Stimulated activated naive B cell treated with anti-CD40 and anti-IgM and Interleukin-4, amounts not matched to agents 10 μg/mL and 1 μg/mL and 100 μg/mL, for 72 hours (primary cell): ENCODE measurements around the gene ERMP1.
A peak's percentile ranks its signal among the peaks of the same experiment; 100 is the strongest.
"Not testable (repeated sequence)": the region's sequence is repeated elsewhere in the genome, so short reads cannot be mapped to it uniquely, and the experiment has no call there.

ENCODE experiments used
- ATAC-seq, 2 donors: fragments of 150-1000 bp; cut with Tn5 transposase; replicated peaks; 2 replicates each; pipeline ENCODE4 v1.10.0; 2021; ENCODE audit warnings: moderate library complexity in 1 of 2
- DNase-seq: peaks from one replicate; pipeline ENCODE4 v3.0.0; 2021
- H3K27ac Mint-ChIP-seq: one replicate; pipeline ENCODE4 v1.8.0; 2022; ENCODE audit warnings: mild to moderate bottlenecking, mixed read lengths
- H3K27me3 Mint-ChIP-seq, 2 donors: one replicate each; pipeline ENCODE4 v1.8.0; 2022; ENCODE audit warnings: mixed read lengths in 2 of 2
- H3K36me3 Mint-ChIP-seq, 2 donors: one replicate each; pipeline ENCODE4 v1.8.0; 2022; ENCODE audit warnings: mixed read lengths in 2 of 2, mild to moderate bottlenecking in 1 of 2
- H3K4me1 Mint-ChIP-seq, 2 donors: one replicate each; pipeline ENCODE4 v1.8.0; 2022; ENCODE audit warnings: mixed read lengths in 2 of 2, mild to moderate bottlenecking in 1 of 2
- H3K4me3 Mint-ChIP-seq, 2 donors: one replicate each; pipeline ENCODE4 v1.8.0; 2022; ENCODE audit warnings: mild to moderate bottlenecking in 2 of 2, mixed read lengths in 2 of 2, moderate library complexity in 1 of 2
- H3K9me3 Mint-ChIP-seq, 2 donors: one replicate each; pipeline ENCODE4 v1.8.0; 2022; ENCODE audit warnings: mixed read lengths in 2 of 2, mild to moderate bottlenecking in 1 of 2

The ERMP1 gene

DNA sequence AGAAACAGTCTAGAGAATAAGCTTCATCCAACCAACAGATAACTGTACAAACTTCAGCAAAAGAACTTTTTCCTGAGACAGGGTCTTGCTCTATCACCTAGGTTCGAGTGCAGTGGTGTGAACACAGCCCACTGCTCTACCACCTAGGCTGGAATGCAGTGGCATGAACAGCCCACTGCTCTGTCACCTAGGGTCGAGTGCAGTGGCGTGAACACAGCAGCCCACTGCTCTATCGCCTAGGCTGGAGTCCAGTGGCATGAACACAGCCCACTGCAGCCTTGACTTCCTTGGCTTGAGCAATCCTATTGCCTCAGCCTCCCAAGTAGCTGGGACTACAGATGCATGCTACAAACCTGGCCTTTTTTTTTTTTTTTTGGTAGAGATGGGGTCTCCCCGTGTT, 43.4 kb downstream of the ERMP1 start:
- Mint-ChIP-seq H3K27ac (no peak overlapping the region), H3K9me3 (peaks cover 0 to 2% of the 10 kb centered on the region in 2 donors), H3K36me3 (peaks cover 55 to 76% of the 10 kb centered on the region in 2 donors), H3K4me1 (peaks cover 12 to 26% of the 10 kb centered on the region in 2 donors), H3K27me3 (no peaks in the 10 kb centered on the region), H3K4me3 (no peak overlapping the region)
- DNase-seq, result no peak
- ATAC-seq, result no peak

- Mint-ChIP-seq H3K36me3 (peaks cover 58 to 79% of the 10 kb centered on the region in 2 donors), H3K9me3 (peaks cover 3 to 5% of the 10 kb centered on the region in 2 donors), H3K4me1 (peaks cover 14 to 26% of the 10 kb centered on the region in 2 donors), H3K27me3 (no peaks in the 10 kb centered on the region), H3K27ac (peak overlapping the region; percentile 37), H3K4me3 (no peak overlapping the region)
- DNase-seq (no peak), ATAC-seq (no peak)
Measured at GRCh38 chr9:5787759-5788302, 45.1 kb downstream of the ERMP1 start.

DNA sequence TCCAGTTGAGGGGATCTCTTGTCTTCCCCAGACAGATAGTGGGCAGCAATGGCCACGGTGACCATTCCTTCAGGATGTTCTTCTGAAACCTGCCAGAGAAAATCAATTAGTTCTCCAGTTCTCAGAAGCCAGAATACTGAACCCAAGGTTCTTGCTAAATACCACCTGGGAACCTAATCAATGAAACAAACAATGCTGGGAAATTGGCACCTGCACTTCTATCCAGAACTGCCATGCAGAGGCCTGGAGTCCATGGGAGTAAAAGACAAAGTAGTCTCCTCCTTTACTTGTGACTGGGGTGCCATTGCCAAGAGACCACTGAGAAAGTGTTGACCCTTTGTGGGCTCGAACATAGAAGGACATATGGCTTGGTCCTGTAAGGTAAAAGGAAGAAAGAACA, 45.7 kb downstream of the ERMP1 start:
- Mint-ChIP-seq H3K27me3 (no peaks in the 10 kb centered on the region), H3K4me1 (peaks cover 14 to 26% of the 10 kb centered on the region in 2 donors), H3K9me3 (peaks cover 9 to 10% of the 10 kb centered on the region in 2 donors), H3K4me3 (no peak overlapping the region), H3K27ac (no peak overlapping the region), H3K36me3 (peaks cover 65 to 83% of the 10 kb centered on the region in 2 donors)
- DNase-seq (no peak), ATAC-seq (no peak)

- Mint-ChIP-seq H3K27ac (no peak overlapping the region), H3K4me3 (no peak overlapping the region), H3K9me3 (peaks cover 14 to 15% of the 10 kb centered on the region in 2 donors), H3K4me1 (peaks cover 10 to 24% of the 10 kb centered on the region in 2 donors), H3K36me3 (peaks cover 64 to 83% of the 10 kb centered on the region in 2 donors), H3K27me3 (no peaks in the 10 kb centered on the region)
- no peak for DNase-seq
- peak; percentile 12 to 25 for ATAC-seq
Measured at GRCh38 chr9:5786370-5787127, 46.4 kb downstream of the ERMP1 start.

- Mint-ChIP-seq H3K4me3 (no peak overlapping the region), H3K36me3 (peaks cover 69 to 87% of the 10 kb centered on the region in 2 donors), H3K27me3 (no peaks in the 10 kb centered on the region), H3K4me1 (peaks cover 2 to 6% of the 10 kb centered on the region in 2 donors), H3K27ac (no peak overlapping the region), H3K9me3 (peaks cover 20 to 26% of the 10 kb centered on the region in 2 donors)
- no peak for ATAC-seq
- no peak for DNase-seq
Measured at GRCh38 chr9:5784526-5785315, 48.2 kb downstream of the ERMP1 start.

- DNase-seq, result no peak
- Mint-ChIP-seq H3K27me3 (no peaks in the 10 kb centered on the region), H3K4me3 (no peak overlapping the region), H3K4me1 (peaks cover 2 to 6% of the 10 kb centered on the region in 2 donors), H3K27ac (no peak overlapping the region), H3K36me3 (peaks cover 69 to 88% of the 10 kb centered on the region in 2 donors), H3K9me3 (peaks cover 20 to 26% of the 10 kb centered on the region in 2 donors)
- no peak for ATAC-seq
Measured at GRCh38 chr9:5783982-5784381, 48.9 kb downstream of the ERMP1 start.

- DNase-seq, H3K27ac Mint-ChIP-seq: not testable (repeated sequence)
- peaks cover 21 to 29% of the 10 kb centered on the region in 2 donors for H3K9me3 Mint-ChIP-seq
Measured at GRCh38 chr9:5783420-5783819, 49.5 kb downstream of the ERMP1 start.

GRCh38 chr9:5779705-5780218, 53.2 kb downstream of the ERMP1 start:
- Mint-ChIP-seq H3K36me3 (peaks cover 57 to 78% of the 10 kb centered on the region in 2 donors), H3K9me3 (peaks cover 24 to 33% of the 10 kb centered on the region in 2 donors)
- not testable (repeated sequence) for DNase-seq, ATAC-seq, H3K27me3 Mint-ChIP-seq, H3K4me1 Mint-ChIP-seq, H3K4me3 Mint-ChIP-seq, H3K27ac Mint-ChIP-seq

More at GRCh38 chr9:5783420-5783819, 49.5 kb downstream of the ERMP1 start:
- ATAC-seq, H3K4me1 Mint-ChIP-seq, H3K4me3 Mint-ChIP-seq, H3K27me3 Mint-ChIP-seq: not testable (repeated sequence)
- H3K36me3 Mint-ChIP-seq, result peaks cover 71 to 88% of the 10 kb centered on the region in 2 donors

- Mint-ChIP-seq H3K4me3 (no peak overlapping the region), H3K4me1 (peaks cover 0 to 2% of the 10 kb centered on the region in 2 donors), H3K36me3 (peaks cover 62 to 79% of the 10 kb centered on the region in 2 donors), H3K27me3 (no peaks in the 10 kb centered on the region), H3K27ac (no peak overlapping the region), H3K9me3 (peaks cover 24 to 33% of the 10 kb centered on the region in 2 donors)
- DNase-seq (no peak), ATAC-seq (no peak)
Measured at GRCh38 chr9:5778805-5779204, 54.1 kb downstream of the ERMP1 start.

DNA sequence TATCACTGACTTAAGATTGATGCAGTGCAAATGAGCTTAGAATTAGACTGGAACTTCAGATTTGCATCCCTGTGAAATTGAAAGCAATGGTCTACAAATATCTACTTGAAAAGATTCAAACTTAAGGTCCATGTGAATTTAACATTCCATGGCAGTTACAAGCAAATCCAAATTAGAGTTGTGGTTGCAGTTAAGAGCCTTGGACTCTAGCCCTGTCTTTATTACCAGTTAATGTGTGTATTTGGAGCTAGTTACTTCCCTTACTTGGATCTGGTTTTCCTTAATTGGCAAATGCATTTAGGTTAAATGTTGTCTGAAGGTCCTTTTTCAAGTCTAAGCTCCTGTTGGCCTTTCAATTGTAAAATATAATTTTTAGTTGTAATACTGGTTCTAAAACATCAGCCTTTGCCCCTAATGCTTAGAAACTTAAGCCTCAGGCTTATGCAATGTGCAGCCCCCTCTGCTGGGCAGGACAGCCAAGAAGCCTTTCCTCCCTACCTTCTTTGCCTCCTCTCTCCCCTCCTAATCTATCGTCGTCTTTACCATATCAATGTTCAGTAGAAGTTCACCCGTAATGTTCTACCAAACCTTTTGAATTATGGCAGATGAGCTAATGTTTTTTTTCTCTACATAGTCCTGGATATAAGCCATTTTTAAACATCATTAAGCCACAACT, 59.5 kb downstream of the ERMP1 start:
- no peak overlapping the region for H3K4me3 Mint-ChIP-seq
- DNase-seq (no peak), ATAC-seq (no peak)
- no peaks in the 10 kb centered on the region for H3K27me3 Mint-ChIP-seq
- peaks cover 3 to 4% of the 10 kb centered on the region in 2 donors for H3K4me1 Mint-ChIP-seq
- H3K27ac Mint-ChIP-seq, result no peak overlapping the region
- peaks cover 32 to 58% of the 10 kb centered on the region in 2 donors for H3K36me3 Mint-ChIP-seq
- H3K9me3 Mint-ChIP-seq, result peaks cover 4% of the 10 kb centered on the region in 2 donors

DNA sequence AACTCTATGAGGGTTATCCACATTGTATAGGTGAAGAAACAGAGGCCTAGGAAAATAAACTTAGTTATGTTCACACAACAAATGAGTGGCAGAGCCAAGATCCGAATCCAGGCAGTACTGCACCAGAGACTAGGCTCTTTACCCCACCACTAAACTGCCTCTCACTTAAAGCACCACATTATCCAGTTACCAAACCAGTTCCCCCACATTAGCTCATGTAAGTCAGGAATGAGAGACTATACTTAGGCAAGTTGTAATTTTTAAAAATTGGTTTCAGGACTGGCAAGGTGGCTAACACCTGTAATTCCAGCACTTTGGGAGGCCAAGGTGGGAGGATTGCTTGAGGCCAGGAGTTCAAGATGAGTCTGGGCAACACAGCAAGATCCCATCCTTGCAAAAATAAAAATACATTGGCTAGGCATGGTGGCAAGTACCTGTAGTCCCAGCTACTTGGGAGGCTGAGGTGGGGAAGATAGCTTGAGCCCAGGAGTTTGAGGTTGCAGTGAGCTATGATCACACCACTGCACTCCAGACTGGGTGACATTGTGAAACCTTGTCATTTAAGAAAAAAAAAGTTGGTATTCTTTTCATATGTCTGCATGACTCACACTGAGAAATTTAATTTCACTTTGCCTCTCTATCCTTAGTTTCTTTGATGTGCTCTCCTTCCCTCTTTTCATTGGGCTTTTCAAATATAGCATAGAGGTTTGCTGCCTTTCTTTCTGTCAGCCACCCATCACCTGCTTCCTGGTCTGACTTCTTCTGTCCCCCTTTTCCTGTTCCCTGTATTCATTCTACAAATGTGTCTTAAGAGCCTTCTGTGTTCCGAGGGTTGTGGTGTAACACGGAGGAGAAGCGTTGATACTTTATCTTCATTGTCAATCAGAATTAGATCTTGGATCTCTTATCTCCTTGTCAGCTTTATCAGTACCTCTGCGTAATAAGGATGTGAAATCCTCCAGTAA, 64.7 kb downstream of the ERMP1 start:
- ATAC-seq (peak; percentile 81 to 82), DNase-seq (no peak)
- Mint-ChIP-seq H3K4me3 (peak overlapping the region in 1 of 2 donors; percentile 33), H3K27ac (peak overlapping the region; percentile 63), H3K36me3 (peaks cover 45 to 69% of the 10 kb centered on the region in 2 donors), H3K4me1 (peaks cover 10 to 14% of the 10 kb centered on the region in 2 donors), H3K9me3 (no peaks in the 10 kb centered on the region), H3K27me3 (no peaks in the 10 kb centered on the region)

GRCh38 chr9:5764130-5764868, 68.6 kb downstream of the ERMP1 start:
- peak; percentile 73 to 79 for ATAC-seq
- Mint-ChIP-seq H3K4me1 (peaks cover 12 to 16% of the 10 kb centered on the region in 2 donors), H3K4me3 (no peak overlapping the region), H3K27ac (no peak overlapping the region), H3K9me3 (no peaks in the 10 kb centered on the region), H3K27me3 (no peaks in the 10 kb centered on the region), H3K36me3 (peaks cover 53 to 81% of the 10 kb centered on the region in 2 donors)
- DNase-seq, result no peak
